Measurements from ENCODE around the gene CCDC148. TPM values are rescaled to one million over a fixed set of nuclear protein-coding genes. Genes with fewer than 3 reads are reported as not detected.

The CCDC148 gene
- total and polyA plus RNA-seq, 8 donors: 0.64 to 6.0 (median 3.5) TPM

GRCh38 chr2:158410132-158410531 is 46.4 kb downstream of the CCDC148 start:
- no peak for TF ChIP-seq CTCF (IDR thresholded peaks at IDR 0.05)
- Histone ChIP-seq H3K9me3 (peaks cover 0 to 18% of the 10 kb centered on the region in 2 donors), H3K4me3 (no peak overlapping the region), H3K27me3 (no peaks in the 10 kb centered on the region), H3K36me3 (no peaks in the 10 kb centered on the region), H3K27ac (no peak overlapping the region), H3K4me1 (no peaks in the 10 kb centered on the region)
- ATAC-seq (no peak), DNase-seq (no peak)
- intact Hi-C loops (cut with DNase I): no loop called here

GRCh38 chr2:158407031-158407430 is 49.5 kb downstream of the CCDC148 start:
- intact Hi-C loops (cut with DNase I): no loop called here

GRCh38 chr2:158405341-158405740 is 51.2 kb downstream of the CCDC148 start:
- Histone ChIP-seq H3K4me3 (no peak overlapping the region), H3K27me3 (no peaks in the 10 kb centered on the region), H3K4me1 (no peaks in the 10 kb centered on the region), H3K27ac (no peak overlapping the region), H3K9me3 (peaks cover 0 to 7% of the 10 kb centered on the region in 2 donors), H3K36me3 (no peaks in the 10 kb centered on the region)
- TF ChIP-seq CTCF (IDR thresholded peaks at IDR 0.05): no peak
- no peak for DNase-seq
- no peak for ATAC-seq
- intact Hi-C loops (cut with DNase I): no loop called here

More at GRCh38 chr2:158407031-158407430, 49.5 kb downstream of the CCDC148 start:
- DNase-seq: no peak
- Histone ChIP-seq H3K27me3 (no peaks in the 10 kb centered on the region), H3K4me1 (no peaks in the 10 kb centered on the region), H3K27ac (no peak overlapping the region), H3K9me3 (peaks cover 0 to 17% of the 10 kb centered on the region in 2 donors), H3K4me3 (no peak overlapping the region), H3K36me3 (no peaks in the 10 kb centered on the region)
- ATAC-seq: no peak
- TF ChIP-seq CTCF (IDR thresholded peaks at IDR 0.05): no peak

GRCh38 chr2:158403237-158403636 is 53.3 kb downstream of the CCDC148 start:
- H3K4me3 ChIP-seq: no peak overlapping the region
- H3K9me3 ChIP-seq: no peaks in the 10 kb centered on the region
- intact Hi-C loops (cut with DNase I): no loop called here
- ATAC-seq (no peak), DNase-seq (no peak)
- H3K36me3 ChIP-seq: no peaks in the 10 kb centered on the region
- H3K4me1 ChIP-seq: no peaks in the 10 kb centered on the region
- no peak for TF ChIP-seq CTCF (IDR thresholded peaks at IDR 0.05)
- no peaks in the 10 kb centered on the region for H3K27me3 ChIP-seq
- no peak overlapping the region for H3K27ac ChIP-seq

GRCh38 chr2:158402665-158403064 is 53.9 kb downstream of the CCDC148 start:
- DNase-seq (no peak), ATAC-seq (no peak)
- H3K27ac ChIP-seq: no peak overlapping the region
- intact Hi-C loops (cut with DNase I): no loop called here
- no peaks in the 10 kb centered on the region for H3K9me3 ChIP-seq
- H3K4me3 ChIP-seq: no peak overlapping the region
- H3K4me1 ChIP-seq: no peaks in the 10 kb centered on the region
- no peaks in the 10 kb centered on the region for H3K27me3 ChIP-seq
- no peaks in the 10 kb centered on the region for H3K36me3 ChIP-seq
- no peak for TF ChIP-seq CTCF (IDR thresholded peaks at IDR 0.05)
